H9 (cell line): ENCODE data around the gene C11orf65. TPM values are rescaled to one million over a fixed set of nuclear protein-coding genes. Genes with fewer than 3 reads are reported as not detected.

ENCODE experiments used
- DNase-seq: peaks from one replicate; pipeline ENCODE4 v3.0.0-alpha.2; 2017
- H2AFZ ChIP-seq: one replicate; pipeline ENCODE4 v1.6.1; 2013; ENCODE audit warnings: mild to moderate bottlenecking, low read length, control low read depth, moderate library complexity
- H2AK5ac ChIP-seq: 2 replicates; pipeline ENCODE4 v1.6.1; 2013; ENCODE audit warnings: low read length, control low read depth, mixed read lengths; ENCODE audit not compliant: insufficient read length
- H2BK120ac ChIP-seq: one replicate; pipeline ENCODE4 v1.6.1; 2013; ENCODE audit warnings: low read depth, mild to moderate bottlenecking, low read length, control low read depth, inconsistent platforms; ENCODE audit not compliant: poor library complexity, severe bottlenecking
- H2BK12ac ChIP-seq: 2 replicates; pipeline ENCODE4 v1.6.1; 2013; ENCODE audit warnings: low read length, control low read depth, mixed read lengths, low read depth; ENCODE audit not compliant: insufficient read length
- H2BK15ac ChIP-seq: 2 replicates; pipeline ENCODE4 v1.6.1; 2013; ENCODE audit warnings: low read depth, low read length, control low read depth
- H2BK20ac ChIP-seq: one replicate; pipeline ENCODE4 v1.6.1; 2013; ENCODE audit warnings: low read depth, mild to moderate bottlenecking, low read length, control low read depth, inconsistent platforms; ENCODE audit not compliant: poor library complexity, severe bottlenecking
- H2BK5ac ChIP-seq: 2 replicates; pipeline ENCODE4 v1.6.1; 2013; ENCODE audit warnings: low read length, control low read depth, mixed read lengths; ENCODE audit not compliant: insufficient read length
- H3K14ac ChIP-seq: 2 replicates; pipeline ENCODE4 v1.6.1; 2013; ENCODE audit warnings: low read length, control low read depth; ENCODE audit not compliant: insufficient read depth
- H3K18ac ChIP-seq: 2 replicates; pipeline ENCODE4 v1.6.1; 2013; ENCODE audit warnings: low read depth, mild to moderate bottlenecking, mixed read lengths, low read length, control low read depth; ENCODE audit not compliant: insufficient read length
- H3K23ac ChIP-seq: 2 replicates; pipeline ENCODE4 v1.6.1; 2013; ENCODE audit warnings: low read length, control low read depth, mixed read lengths, low read depth; ENCODE audit not compliant: insufficient read length
- H3K23me2 ChIP-seq: 2 replicates; pipeline ENCODE4 v1.6.1; 2013; ENCODE audit warnings: low read depth, mild to moderate bottlenecking, mixed read lengths, low read length, control low read depth; ENCODE audit not compliant: insufficient read length, poor library complexity, severe bottlenecking
- H3K27ac ChIP-seq: 2 replicates; pipeline ENCODE4 v1.5.1; 2013; ENCODE audit warnings: low read length, control low read depth, mixed read lengths, low read depth; ENCODE audit not compliant: insufficient read length
- H3K27me3 ChIP-seq: 2 replicates; pipeline ENCODE4 v1.6.1; 2013; ENCODE audit warnings: low read length, control low read depth, inconsistent platforms; ENCODE audit not compliant: insufficient read depth
- H3K4ac ChIP-seq: 2 replicates; pipeline ENCODE4 v1.6.1; 2013; ENCODE audit warnings: low read depth, mild to moderate bottlenecking, control low read depth, inconsistent platforms, low read length, moderate library complexity
- H3K4me1 ChIP-seq: 2 replicates; pipeline ENCODE4 v1.6.1; 2013; ENCODE audit warnings: low read length, control low read depth, inconsistent platforms; ENCODE audit not compliant: insufficient read depth
- H3K4me2 ChIP-seq: 2 replicates; pipeline ENCODE4 v1.6.1; 2013; ENCODE audit warnings: low read length, control low read depth, mixed read lengths; ENCODE audit not compliant: insufficient read length, insufficient read depth
- H3K56ac ChIP-seq: 2 replicates; pipeline ENCODE4 v1.6.1; 2013; ENCODE audit warnings: low read depth, mild to moderate bottlenecking, mixed read lengths, low read length, control low read depth; ENCODE audit not compliant: insufficient read length
- H3K79me1 ChIP-seq: 2 replicates; pipeline ENCODE4 v1.6.1; 2013; ENCODE audit warnings: low read depth, mild to moderate bottlenecking, moderate library complexity, low read length, control low read depth, inconsistent platforms; ENCODE audit not compliant: insufficient read depth, poor library complexity, severe bottlenecking
- H3K79me2 ChIP-seq: 2 replicates; pipeline ENCODE4 v1.6.1; 2013; ENCODE audit warnings: low read length, control low read depth, inconsistent platforms; ENCODE audit not compliant: insufficient read depth
- H3K9ac ChIP-seq: 2 replicates; pipeline ENCODE4 v1.6.1; 2013; ENCODE audit warnings: low read length, control low read depth, mixed read lengths; ENCODE audit not compliant: insufficient read length; ENCODE audit errors: extremely low read depth
- H3K9me3 ChIP-seq: one replicate; pipeline ENCODE4 v1.6.1; 2013; ENCODE audit warnings: low read depth, low read length, inconsistent platforms; ENCODE audit not compliant: control insufficient read depth
- H3T11ph ChIP-seq: one replicate; pipeline ENCODE4 v1.6.1; 2013; ENCODE audit warnings: mild to moderate bottlenecking, low read length, control low read depth, inconsistent platforms
- H4K20me1 ChIP-seq: one replicate; pipeline ENCODE4 v1.6.1; 2013; ENCODE audit not compliant: control insufficient read depth, insufficient read length, insufficient read depth
- H4K5ac ChIP-seq: 2 replicates; pipeline ENCODE4 v1.6.1; 2013; ENCODE audit warnings: low read depth, mild to moderate bottlenecking, mixed read lengths, low read length, control low read depth; ENCODE audit not compliant: insufficient read length
- H4K8ac ChIP-seq: replicated peaks from 2 replicates; pipeline ENCODE4 v1.6.1; 2013; ENCODE audit warnings: low read length, control low read depth, mixed read lengths, low read depth; ENCODE audit not compliant: insufficient read length
- H4K91ac ChIP-seq: 2 replicates; pipeline ENCODE4 v1.6.1; 2013; ENCODE audit warnings: low read depth, mild to moderate bottlenecking, moderate library complexity, mixed read lengths, low read length, control low read depth; ENCODE audit not compliant: insufficient read length
- H3K27ac Mint-ChIP-seq, 3 experiments: 2 replicates in 2 of 3; 3 replicates in 1 of 3; pipeline ENCODE4 v1.8.0; 2020 to 2021; ENCODE audit warnings: mixed read lengths in 3 of 3, mild to moderate bottlenecking in 1 of 3, moderate library complexity in 1 of 3
- H3K27me3 Mint-ChIP-seq: 2 replicates; pipeline ENCODE4 v1.8.0; 2021; ENCODE audit warnings: low read depth, mild to moderate bottlenecking, moderate library complexity, mixed read lengths
- H3K36me3 Mint-ChIP-seq, 3 experiments: 2 replicates in 2 of 3; 3 replicates in 1 of 3; pipeline ENCODE4 v1.8.0; 2020 to 2021; ENCODE audit warnings: low read depth in 3 of 3, mixed read lengths in 3 of 3; ENCODE audit not compliant: insufficient read depth in 1 of 3
- H3K4me1 Mint-ChIP-seq, 2 experiments: 2 replicates each; pipeline ENCODE4 v1.8.0; 2020; ENCODE audit warnings: mixed read lengths in 2 of 2
- H3K4me3 Mint-ChIP-seq, 2 experiments: 2 replicates in 1 of 2; 3 replicates in 1 of 2; pipeline ENCODE4 v1.8.0; 2020 to 2021; ENCODE audit warnings: mild to moderate bottlenecking in 2 of 2, mixed read lengths in 2 of 2, moderate library complexity in 1 of 2
- H3K9me3 Mint-ChIP-seq, 2 experiments: 2 replicates in 1 of 2; 3 replicates in 1 of 2; pipeline ENCODE4 v1.8.0; 2020; ENCODE audit warnings: mild to moderate bottlenecking in 2 of 2, mixed read lengths in 2 of 2, moderate library complexity in 1 of 2
- CTCF ChIP-seq: fragments of 200-600 bp; sonication (generic); conservative IDR thresholded peaks from 3 replicates; pipeline ENCODE4 v1.8.0; 2021; ENCODE audit warnings: antibody characterized with exemption, mild to moderate bottlenecking
- WGBS: extraction: QIAGEN DNeasy Blood & Tissue Kit; methylation state at CpG from one replicate; pipeline ENCODE4 v1.1.7; 2013; ENCODE audit warnings: missing lambda C conversion rate, low lambda C conversion rate, mixed read lengths; ENCODE audit not compliant: insufficient read length; ENCODE audit errors: extremely low coverage; 5-methylcytosine and 5-hydroxymethylcytosine counted together
- total RNA-seq: library from RNA; stranded (reverse); gene quantifications from 2 replicates; pipeline ENCODE4 v1.2.1, GENCODE V29; 2021

C11orf65 gene
- total RNA-seq, 1 experiment from 2014 or later: 0.55 TPM

DNA sequence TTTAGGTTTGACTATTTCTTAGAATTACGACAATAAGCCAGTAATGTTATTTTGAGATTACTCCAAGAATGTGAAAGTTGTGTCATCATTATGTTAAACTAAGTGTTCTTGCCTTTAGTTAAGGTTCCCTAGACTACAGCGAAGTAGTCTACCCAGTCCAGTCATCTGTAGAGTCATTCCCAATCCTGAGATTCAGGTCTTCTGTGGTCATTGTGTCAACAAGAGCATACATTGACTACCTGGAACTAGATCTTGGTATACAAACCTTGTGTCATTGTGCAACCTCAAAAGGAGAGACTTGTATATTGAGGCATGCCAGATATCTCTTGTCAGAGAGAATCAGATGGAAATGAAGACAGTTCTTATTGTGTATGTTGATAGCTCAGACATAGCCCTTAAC, 128.6 kb downstream of the C11orf65 start:
- H3K4me2 ChIP-seq: no peak overlapping the region
- H3K14ac ChIP-seq: no peak overlapping the region
- Mint-ChIP-seq H3K4me1 (peaks cover 21 to 25% of the 10 kb centered on the region in 2 experiments), H3K4me3 (no peak overlapping the region), H3K36me3 (peaks cover 11 to 27% (median 25%) of the 10 kb centered on the region in 3 experiments; a peak in 6 of 7 replicates), H3K9me3 (no peaks in the 10 kb centered on the region), H3K27me3 (no peaks in the 10 kb centered on the region), H3K27ac (no peak overlapping the region)
- no peak overlapping the region for H2AK5ac ChIP-seq
- H4K91ac ChIP-seq: no peak overlapping the region
- H2BK5ac ChIP-seq: no peak overlapping the region
- H3K18ac ChIP-seq: no peak overlapping the region
- no peaks in the 10 kb centered on the region for H4K20me1 ChIP-seq
- H3K9me3 ChIP-seq: no peaks in the 10 kb centered on the region
- no peak for DNase-seq
- no peak overlapping the region for H2BK12ac ChIP-seq
- H3K23me2 ChIP-seq: no peaks in the 10 kb centered on the region
- H3K27me3 ChIP-seq: no peaks in the 10 kb centered on the region
- no peaks in the 10 kb centered on the region for H3K79me2 ChIP-seq
- H3K56ac ChIP-seq: no peak overlapping the region
- H3K23ac ChIP-seq: no peak overlapping the region
- no peak overlapping the region for H3K27ac ChIP-seq
- no peak overlapping the region for H2AFZ ChIP-seq
- no peak for TF ChIP-seq CTCF
- no peak overlapping the region for H3K4ac ChIP-seq
- H3K79me1 ChIP-seq: no peaks in the 10 kb centered on the region
- H4K8ac ChIP-seq: no peak overlapping the region
- H3K9ac ChIP-seq: no peak overlapping the region
- no peak overlapping the region for H2BK20ac ChIP-seq
- H3T11ph ChIP-seq: no peak overlapping the region
- no peak overlapping the region for H2BK120ac ChIP-seq
- no peak overlapping the region for H2BK15ac ChIP-seq
- no CpG with 5 or more reads among the region's 2 CpGs for WGBS
- no peaks in the 10 kb centered on the region; the same call in 1 of the 2 replicates for H3K4me1 ChIP-seq
- H4K5ac ChIP-seq: no peak overlapping the region
